ENCODE measurements around the gene ATG101. TPM values are rescaled to one million over a fixed set of nuclear protein-coding genes. Genes with fewer than 3 reads are reported as not detected.

Gene ATG101
- total and polyA plus RNA-seq, 2 of the 13 experiments (the other 11 are each of a cell fraction or from before 2014, with no cell fraction given), result 58.2 to 67.7 TPM

GRCh38 chr12:52032804-52033445 is 36.9 kb upstream of the ATG101 start (continued):
- TF ChIP-seq ZNF720 (CRISPR knock-in tag; IDR thresholded peaks at IDR 0.05), result no peak
- no peak for TF ChIP-seq GLMP (CRISPR knock-in tag; IDR thresholded peaks at IDR 0.05; ENCODE audit: borderline replicate concordance)
- no peak for TF ChIP-seq AFF4 (CRISPR knock-in tag; IDR thresholded peaks at IDR 0.05)
- no peak for TF ChIP-seq MYNN (CRISPR knock-in tag; IDR thresholded peaks at IDR 0.05; ENCODE audit: low read depth)
- no peak for TF ChIP-seq FOXM1 (CRISPR knock-in tag; IDR thresholded peaks at IDR 0.05)
- TF ChIP-seq ZNF629 (CRISPR knock-in tag; conservative IDR thresholded peaks at IDR 0.05), result no peak
- no peak for TF ChIP-seq ZNF790 (CRISPR knock-in tag; IDR thresholded peaks at IDR 0.05; ENCODE audit: borderline replicate concordance)
- 0 out of 2 replicates have a peak, but pooled peaks have one; percentile 23 for TF ChIP-seq SPEN (CRISPR knock-in tag; IDR thresholded peaks at IDR 0.05; ENCODE audit: low read depth)
- TF ChIP-seq NRL (CRISPR knock-in tag; IDR thresholded peaks at IDR 0.05; ENCODE audit: borderline replicate concordance), result no peak
- no peak for TF ChIP-seq NBN (conservative IDR thresholded peaks at IDR 0.05)
- TF ChIP-seq MAFF (IDR thresholded peaks at IDR 0.05; ENCODE audit: low read depth, low read length), result no peak
- TF ChIP-seq ARID2 (CRISPR knock-in tag; IDR thresholded peaks at IDR 0.05; ENCODE audit: borderline replicate concordance), result no peak
- no peak for TF ChIP-seq RBM22 (optimal IDR thresholded peaks at IDR 0.05; ENCODE audit: low read length)
- peak; percentile 68 for TF ChIP-seq ZFY (CRISPR knock-in tag; IDR thresholded peaks at IDR 0.05)
- no peak for TF ChIP-seq JUND (CRISPR knock-in tag; IDR thresholded peaks at IDR 0.05)
- TF ChIP-seq MNT (IDR thresholded peaks at IDR 0.05), result no peak
- TF ChIP-seq NKX3-1 (CRISPR knock-in tag; IDR thresholded peaks at IDR 0.05), result no peak
- TF ChIP-seq U2AF1 (optimal IDR thresholded peaks at IDR 0.05; ENCODE audit: low read depth, low read length), result no peak
- no peak for TF ChIP-seq ZNF33B (CRISPR knock-in tag; IDR thresholded peaks at IDR 0.05)
- peak; percentile 89 for TF ChIP-seq PATZ1 (CRISPR knock-in tag; IDR thresholded peaks at IDR 0.05)
- TF ChIP-seq BATF2 (CRISPR knock-in tag; IDR thresholded peaks at IDR 0.05), result no peak
- TF ChIP-seq ZNF160 (CRISPR knock-in tag; IDR thresholded peaks at IDR 0.05), result no peak

Measured in HepG2 (cell line).